DND-41 (cell line): ENCODE measurements around the gene PLXNA4.

Experiments
- ATAC-seq: fragments of 200-7000 bp; cut with Tn5 transposase; 3 replicates; pipeline ENCODE4 v1.9.1; 2021; ENCODE audit warnings: low read depth; ENCODE audit not compliant: insufficient read depth
- DNase-seq: peaks from one replicate; pipeline ENCODE4 v3.0.0-alpha.2; 2020
- H2AFZ ChIP-seq: 2 replicates; pipeline ENCODE4 v1.6.0; 2012; ENCODE audit warnings: low read depth, low read length
- H3K27ac ChIP-seq: 2 replicates; pipeline ENCODE4 v1.5.1; 2012; ENCODE audit warnings: low read length, inconsistent platforms
- H3K27me3 ChIP-seq: fragments of 200-600 bp; sonication (generic); 2 replicates; pipeline ENCODE4 v1.6.0; 2012; ENCODE audit warnings: low read length, mild to moderate bottlenecking, inconsistent platforms; ENCODE audit not compliant: insufficient read depth, poor library complexity
- H3K36me3 ChIP-seq: 2 replicates; pipeline ENCODE4 v1.5.1; 2012; ENCODE audit warnings: low read length, inconsistent platforms; ENCODE audit not compliant: insufficient read depth
- H3K4me1 ChIP-seq: 2 replicates; pipeline ENCODE4 v1.5.1; 2012; ENCODE audit warnings: mild to moderate bottlenecking, low read length; ENCODE audit not compliant: insufficient read depth
- H3K4me2 ChIP-seq: 2 replicates; pipeline ENCODE4 v1.6.0; 2012; ENCODE audit warnings: mild to moderate bottlenecking, moderate library complexity, low read length, inconsistent platforms; ENCODE audit not compliant: insufficient read depth
- H3K4me3 ChIP-seq, 2 experiments: fragments of 200-600 bp in 1 of 2; shearing (Covaris generic) in 1 of 2; 2 replicates each; pipeline ENCODE4 v1.5.1; 2012 to 2016; ENCODE audit warnings: inconsistent platforms in 2 of 2, low read length in 2 of 2, mild to moderate bottlenecking in 2 of 2, low read depth in 1 of 2, moderate library complexity in 1 of 2
- H3K79me2 ChIP-seq: 2 replicates; pipeline ENCODE4 v1.6.0; 2012; ENCODE audit warnings: low read length, inconsistent platforms; ENCODE audit not compliant: insufficient read depth
- H3K9ac ChIP-seq: 2 replicates; pipeline ENCODE4 v1.6.0; 2012; ENCODE audit warnings: low read depth, mild to moderate bottlenecking, inconsistent platforms, low read length, moderate library complexity
- H3K9me3 ChIP-seq: 2 replicates; pipeline ENCODE4 v1.5.1; 2012; ENCODE audit warnings: low read length, moderate library complexity, mild to moderate bottlenecking, inconsistent platforms; ENCODE audit not compliant: insufficient read depth, severe bottlenecking
- H4K20me1 ChIP-seq: 2 replicates; pipeline ENCODE4 v1.6.0; 2012; ENCODE audit warnings: low read length; ENCODE audit not compliant: insufficient read depth
- EZH2 ChIP-seq: IDR thresholded peaks from 3 replicates; pipeline ENCODE4 v1.6.1; 2012; ENCODE audit warnings: borderline replicate concordance, low read depth, mild to moderate bottlenecking, moderate library complexity, low read length, inconsistent platforms; ENCODE audit not compliant: severe bottlenecking
- TF ChIP-seq, protein P1 (sequence below): IDR thresholded peaks from 2 replicates; pipeline ENCODE4 v1.5.1; 2012; ENCODE audit warnings: borderline replicate concordance, low read length, moderate library complexity, mild to moderate bottlenecking; ENCODE audit not compliant: poor library complexity, severe bottlenecking; ENCODE audit errors: extremely low read depth

Gene PLXNA4

DNA sequence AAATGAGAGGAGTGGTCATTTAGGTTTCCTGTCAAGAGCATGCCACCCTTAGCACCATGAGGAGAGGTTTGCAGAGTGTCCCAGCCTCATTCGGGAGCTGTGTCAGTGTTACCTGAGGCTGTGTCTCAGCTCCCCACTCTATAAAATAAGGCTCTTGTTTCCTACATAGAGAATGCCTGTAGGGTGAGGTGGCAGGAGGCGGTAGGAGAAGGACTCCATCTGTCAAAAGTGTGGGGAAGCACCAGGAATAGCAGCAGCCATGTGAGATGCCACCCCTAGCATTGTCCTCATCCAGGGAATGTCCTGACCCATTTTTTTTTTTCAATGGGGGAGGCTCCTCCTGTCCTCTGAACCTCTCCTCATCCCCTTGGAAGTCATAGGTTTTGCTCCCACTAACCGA lies 451.2 kb downstream of the PLXNA4 start:
- no peaks in the 10 kb centered on the region for H4K20me1 ChIP-seq
- DNase-seq (no peak), ATAC-seq (no peak)
- H3K4me3 ChIP-seq, result no peak overlapping the region
- no peaks in the 10 kb centered on the region for H3K36me3 ChIP-seq
- no peak overlapping the region for H3K4me2 ChIP-seq
- no peak overlapping the region for H2AFZ ChIP-seq
- H3K9ac ChIP-seq, result no peak overlapping the region
- peaks cover 4% of the 10 kb centered on the region for H3K27me3 ChIP-seq
- no peak overlapping the region for H3K27ac ChIP-seq
- no peaks in the 10 kb centered on the region for H3K79me2 ChIP-seq
- TF ChIP-seq, protein P1, sequence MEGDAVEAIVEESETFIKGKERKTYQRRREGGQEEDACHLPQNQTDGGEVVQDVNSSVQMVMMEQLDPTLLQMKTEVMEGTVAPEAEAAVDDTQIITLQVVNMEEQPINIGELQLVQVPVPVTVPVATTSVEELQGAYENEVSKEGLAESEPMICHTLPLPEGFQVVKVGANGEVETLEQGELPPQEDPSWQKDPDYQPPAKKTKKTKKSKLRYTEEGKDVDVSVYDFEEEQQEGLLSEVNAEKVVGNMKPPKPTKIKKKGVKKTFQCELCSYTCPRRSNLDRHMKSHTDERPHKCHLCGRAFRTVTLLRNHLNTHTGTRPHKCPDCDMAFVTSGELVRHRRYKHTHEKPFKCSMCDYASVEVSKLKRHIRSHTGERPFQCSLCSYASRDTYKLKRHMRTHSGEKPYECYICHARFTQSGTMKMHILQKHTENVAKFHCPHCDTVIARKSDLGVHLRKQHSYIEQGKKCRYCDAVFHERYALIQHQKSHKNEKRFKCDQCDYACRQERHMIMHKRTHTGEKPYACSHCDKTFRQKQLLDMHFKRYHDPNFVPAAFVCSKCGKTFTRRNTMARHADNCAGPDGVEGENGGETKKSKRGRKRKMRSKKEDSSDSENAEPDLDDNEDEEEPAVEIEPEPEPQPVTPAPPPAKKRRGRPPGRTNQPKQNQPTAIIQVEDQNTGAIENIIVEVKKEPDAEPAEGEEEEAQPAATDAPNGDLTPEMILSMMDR, result no peak
- no peak for TF ChIP-seq EZH2
- no peaks in the 10 kb centered on the region for H3K9me3 ChIP-seq
- H3K4me1 ChIP-seq, result no peaks in the 10 kb centered on the region

DNA sequence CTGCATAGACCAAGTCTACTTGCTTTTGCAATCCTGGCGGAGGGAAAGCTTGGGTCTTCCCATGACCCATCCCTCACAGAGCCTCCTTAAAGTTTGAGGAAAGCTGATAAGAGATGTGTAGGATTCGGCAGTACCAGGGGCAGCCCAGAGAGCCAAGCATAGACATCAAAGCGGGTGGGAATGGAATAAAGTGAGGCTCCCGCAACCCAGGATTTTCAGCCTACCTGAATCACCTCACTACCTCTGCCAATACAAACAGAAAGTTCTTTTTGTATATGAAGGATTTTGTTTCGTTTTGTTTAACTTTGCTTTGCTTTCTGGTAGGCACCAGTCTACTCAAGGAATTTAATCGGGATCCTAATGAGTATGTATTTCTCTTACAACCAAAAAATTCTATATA lies 451.7 kb downstream of the PLXNA4 start:
- no peaks in the 10 kb centered on the region for H3K79me2 ChIP-seq
- no peaks in the 10 kb centered on the region for H4K20me1 ChIP-seq
- H3K36me3 ChIP-seq, result no peaks in the 10 kb centered on the region
- DNase-seq (no peak), ATAC-seq (no peak)
- no peaks in the 10 kb centered on the region for H3K4me1 ChIP-seq
- H3K27me3 ChIP-seq, result peaks cover 4% of the 10 kb centered on the region
- H3K4me3 ChIP-seq, result no peak overlapping the region
- no peak for TF ChIP-seq EZH2
- TF ChIP-seq, protein P1, result no peak
- H3K9ac ChIP-seq, result no peak overlapping the region
- H3K27ac ChIP-seq, result no peak overlapping the region
- H2AFZ ChIP-seq, result no peak overlapping the region
- H3K4me2 ChIP-seq, result no peak overlapping the region
- H3K9me3 ChIP-seq, result no peaks in the 10 kb centered on the region

DNA sequence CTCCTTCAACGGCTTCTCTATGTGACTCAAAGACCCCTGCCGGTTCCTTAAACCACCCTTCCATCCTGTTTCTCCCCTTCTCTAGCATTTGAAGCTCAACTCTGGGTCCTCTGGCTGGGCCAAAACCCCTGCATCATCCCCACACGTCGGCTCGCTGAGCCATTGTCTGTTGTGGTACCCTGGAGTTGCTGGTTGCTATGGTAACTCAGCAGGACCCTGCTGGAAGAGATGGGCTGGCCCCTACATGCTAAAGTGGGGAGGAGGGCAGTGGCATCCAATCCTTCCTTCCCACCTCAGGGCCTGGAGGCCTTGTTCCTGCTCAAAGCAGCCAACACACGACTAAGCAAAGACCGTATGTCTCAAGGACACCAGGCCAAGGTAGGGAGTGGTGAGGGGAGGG lies 452.5 kb downstream of the PLXNA4 start:
- H3K36me3 ChIP-seq, result no peaks in the 10 kb centered on the region
- H3K9me3 ChIP-seq, result no peaks in the 10 kb centered on the region
- no peak overlapping the region for H3K4me2 ChIP-seq
- no peak overlapping the region for H3K4me3 ChIP-seq
- H3K27ac ChIP-seq, result no peak overlapping the region
- H2AFZ ChIP-seq, result no peak overlapping the region
- peaks cover 4% of the 10 kb centered on the region for H3K27me3 ChIP-seq
- TF ChIP-seq, protein P1, result no peak
- no peak for TF ChIP-seq EZH2
- H4K20me1 ChIP-seq, result no peaks in the 10 kb centered on the region; the same call in 1 of the 2 replicates
- no peak for DNase-seq
- no peaks in the 10 kb centered on the region for H3K79me2 ChIP-seq
- H3K9ac ChIP-seq, result no peak overlapping the region
- H3K4me1 ChIP-seq, result no peaks in the 10 kb centered on the region
- no peak for ATAC-seq

DNA sequence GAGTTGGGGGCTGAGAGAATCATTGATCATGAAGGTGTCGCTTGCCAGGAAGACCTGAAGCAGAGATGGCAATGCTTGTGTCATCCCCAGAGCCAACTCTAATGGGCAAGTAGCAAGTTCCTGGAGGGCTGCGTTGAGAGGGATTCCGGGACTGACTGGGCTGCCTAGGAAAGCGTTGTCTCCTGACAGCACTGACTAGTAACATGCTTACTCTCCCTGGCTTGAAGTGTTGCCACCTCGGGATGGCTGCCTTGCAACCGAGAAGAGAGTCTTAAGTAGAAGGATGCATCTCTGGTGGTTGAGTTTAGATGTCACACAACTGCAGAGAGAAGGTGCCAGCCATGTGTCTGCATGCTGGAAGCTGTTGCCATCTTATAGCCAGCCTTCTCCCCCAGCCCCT lies 453.4 kb downstream of the PLXNA4 start:
- no peaks in the 10 kb centered on the region for H3K9me3 ChIP-seq
- no peak overlapping the region for H3K27ac ChIP-seq
- ATAC-seq (no peak), DNase-seq (no peak)
- no peaks in the 10 kb centered on the region for H3K4me1 ChIP-seq
- no peak overlapping the region for H2AFZ ChIP-seq
- H3K4me3 ChIP-seq, result no peak overlapping the region
- H3K9ac ChIP-seq, result no peak overlapping the region
- H3K79me2 ChIP-seq, result no peaks in the 10 kb centered on the region
- H3K36me3 ChIP-seq, result no peaks in the 10 kb centered on the region
- H4K20me1 ChIP-seq, result no peaks in the 10 kb centered on the region; the same call in 1 of the 2 replicates
- peaks cover 4% of the 10 kb centered on the region for H3K27me3 ChIP-seq
- no peak for TF ChIP-seq EZH2
- TF ChIP-seq, protein P1, result no peak
- no peak overlapping the region for H3K4me2 ChIP-seq
